HCT116 (cell line): ENCODE data around the gene RSAD1. TPM values are rescaled to one million over a fixed set of nuclear protein-coding genes. Genes with fewer than 3 reads are reported as not detected.
A peak's percentile ranks its signal among the peaks of the same experiment; 100 is the strongest.

Source experiments
- ATAC-seq: fragments of 200-7000 bp; cut with Tn5 transposase; 2 replicates; pipeline ENCODE4 v1.9.1; 2020; ENCODE audit warnings: mild to moderate bottlenecking, moderate library complexity
- BruUV-seq: library from RNA; stranded (reverse); fragments of 400-500 nt; replicated peaks from 2 replicates; lab custom pipeline; 2021; lab: Mats Ljungman, UMichigan
- CTCF ChIA-PET: fragments of 300-600 bp; sonication (Branson Sonifier 250); formaldehyde crosslinking; loops from one replicate; lab custom pipeline; 2021; ENCODE audit warnings: antibody characterized with exemption; lab: Charles Lee
- POLR2A ChIA-PET: fragments of 300-600, 350-600 bp; sonication (Branson Sonifier 250); formaldehyde crosslinking; loops from one replicate; lab custom pipeline; 2021; ENCODE audit warnings: antibody characterized with exemption; lab: Charles Lee
- RAD21 ChIA-PET, 2 experiments: fragments of 300-600 bp; sonication (Branson Sonifier 250); formaldehyde crosslinking; loops; one replicate each; lab custom pipeline; 2023; ENCODE audit warnings: low total read pairs in 2 of 2; ENCODE audit not compliant: uncharacterized antibody in 2 of 2, unreplicated experiment in 2 of 2, low non-redundant PET in 1 of 2; lab: Charles Lee
- DNase-seq: peaks from one replicate; pipeline ENCODE4 v3.0.0-alpha.2; 2010; ENCODE audit warnings: low read depth, low spot score
- H2AFZ ChIP-seq: fragments of 200-600 bp; shearing (Covaris generic), sonication (generic); 2 replicates; pipeline ENCODE4 v1.6.1; 2017; ENCODE audit warnings: low read depth, mixed run types, mixed read lengths, antibody characterized with exemption, low read length; ENCODE audit not compliant: poor library complexity, severe bottlenecking
- H3K27ac ChIP-seq: 2 replicates; pipeline ENCODE4 v1.5.1; 2012; ENCODE audit warnings: low read depth, low read length
- H3K27me3 ChIP-seq: fragments of 200-600 bp; sonication (generic); 2 replicates; pipeline ENCODE4 v1.6.1; 2016; ENCODE audit warnings: mixed run types, low read length, mixed read lengths; ENCODE audit not compliant: insufficient read depth
- H3K36me3 ChIP-seq, 2 experiments: fragments of 200-500 bp in 1 of 2; fragments of 200-600 bp in 1 of 2; sonication (Bioruptor generic) in 1 of 2; sonication (generic) in 1 of 2; 2 replicates each; pipeline versions ENCODE4 v1.5.1 to v1.6.1; 2014 to 2016; ENCODE audit warnings: low read length in 2 of 2, inconsistent platforms in 1 of 2, mixed read lengths in 1 of 2, mixed run types in 1 of 2; ENCODE audit not compliant: insufficient read depth in 2 of 2, control insufficient read depth in 1 of 2
- H3K4me1 ChIP-seq, 2 experiments: fragments of 200-600 bp in 1 of 2; sonication (generic) in 1 of 2; 2 replicates each; pipeline versions ENCODE4 v1.5.1 to v1.6.1; 2012 to 2017; ENCODE audit warnings: low read length in 2 of 2, inconsistent platforms in 1 of 2, mild to moderate bottlenecking in 1 of 2, mixed read lengths in 1 of 2, mixed run types in 1 of 2, moderate library complexity in 1 of 2; ENCODE audit not compliant: insufficient read depth in 2 of 2, control insufficient read depth in 1 of 2
- H3K4me2 ChIP-seq: fragments of 200-600 bp; sonication (generic); 2 replicates; pipeline ENCODE4 v1.6.1; 2017; ENCODE audit warnings: mixed run types, low read length, mixed read lengths
- H3K4me3 ChIP-seq, 2 experiments: fragments of 200-600 bp in 1 of 2; sonication (generic) in 1 of 2; replicated peaks in 1 of 2; 2 replicates each; pipeline ENCODE4 v1.5.1; 2011 to 2016; ENCODE audit warnings: low read length in 2 of 2, control low read depth in 1 of 2, low read depth in 1 of 2, mild to moderate bottlenecking in 1 of 2, mixed read lengths in 1 of 2, mixed run types in 1 of 2
- H3K79me2 ChIP-seq: fragments of 200-600 bp; sonication (generic); 2 replicates; pipeline ENCODE4 v1.6.1; 2017; ENCODE audit warnings: mild to moderate bottlenecking, mixed run types, low read length, moderate library complexity, mixed read lengths; ENCODE audit not compliant: insufficient read depth
- H3K9ac ChIP-seq: fragments of 200-600 bp; sonication (generic); 2 replicates; pipeline ENCODE4 v1.6.1; 2016; ENCODE audit warnings: low read length, mixed read lengths
- H3K9me2 ChIP-seq: fragments of 200-600 bp; sonication (generic), shearing (Covaris generic); 2 replicates; pipeline ENCODE4 v1.6.1; 2017; ENCODE audit warnings: mixed run types, mild to moderate bottlenecking, moderate library complexity; ENCODE audit not compliant: insufficient read depth
- H3K9me3 ChIP-seq, 2 experiments: fragments of 200-500 bp in 1 of 2; fragments of 200-600 bp in 1 of 2; sonication (Bioruptor generic) in 1 of 2; sonication (generic) in 1 of 2; 2 replicates each; pipeline ENCODE4 v1.6.1; 2014 to 2017; ENCODE audit warnings: low read length in 2 of 2, mixed read lengths in 2 of 2, inconsistent platforms in 1 of 2, low read depth in 1 of 2, mild to moderate bottlenecking in 1 of 2, mixed run types in 1 of 2, moderate library complexity in 1 of 2; ENCODE audit not compliant: control insufficient read depth in 1 of 2, insufficient read depth in 1 of 2
- H4K20me1 ChIP-seq: fragments of 200-600 bp; sonication (generic), shearing (Covaris generic); 2 replicates; pipeline ENCODE4 v1.6.1; 2017; ENCODE audit warnings: mixed run types, mild to moderate bottlenecking, moderate library complexity; ENCODE audit not compliant: insufficient read depth
- CBX3 ChIP-seq: IDR thresholded peaks from 2 replicates; pipeline ENCODE4 v1.6.1; 2012; ENCODE audit warnings: low read depth
- CEBPB ChIP-seq: IDR thresholded peaks from 2 replicates; pipeline ENCODE4 v1.6.1; 2012; ENCODE audit warnings: low read depth
- RAD21 ChIP-seq: IDR thresholded peaks from 2 replicates; pipeline ENCODE4 v1.6.1; 2012; ENCODE audit warnings: low read depth, mild to moderate bottlenecking
- SP1 ChIP-seq: IDR thresholded peaks from 2 replicates; pipeline ENCODE4 v1.6.1; 2012; ENCODE audit warnings: low read depth
- ZFX ChIP-seq: fragments of 450-650 bp; IDR thresholded peaks from 2 replicates; pipeline ENCODE4 v1.6.1; 2017
- ZNF274 ChIP-seq: fragments of 200-500 bp; sonication (Bioruptor generic); IDR thresholded peaks from 2 replicates; pipeline ENCODE4 v1.6.1; 2014; ENCODE audit warnings: mild to moderate bottlenecking, low read depth, low read length, inconsistent platforms
- intact Hi-C: fragments of 100-400 bp; cut with micrococcal nuclease; formaldehyde crosslinking; loops from 2 replicates; pipeline ENCODE4 v1.10.0; 2022
- total RNA-seq: library from RNA; stranded (reverse); gene quantifications from one replicate; pipeline ENCODE4 v1.2.1, GENCODE V29; 2021; ENCODE audit not compliant: unreplicated experiment
- TF ChIP-seq, protein P1 (sequence below): IDR thresholded peaks from 2 replicates; pipeline ENCODE4 v1.6.1; 2012
- TF ChIP-seq, protein P2 (sequence below), 3 experiments: fragments of 200-600 bp in 1 of 3; sonication (generic) in 1 of 3; IDR thresholded peaks in 2 of 3; conservative IDR thresholded peaks in 1 of 3; 2 replicates each; pipeline ENCODE4 v1.5.1; 2012 to 2017; ENCODE audit warnings: low read depth in 2 of 3, low read length in 2 of 3, antibody characterized with exemption in 1 of 3, borderline replicate concordance in 1 of 3, control low read depth in 1 of 3, mild to moderate bottlenecking in 1 of 3, mixed read lengths in 1 of 3, mixed run types in 1 of 3, moderate library complexity in 1 of 3; ENCODE audit not compliant: insufficient read depth in 1 of 3

Gene RSAD1
- total RNA-seq, 1 experiment from 2014 or later = 82.7 TPM

- TF ChIP-seq, protein P1, sequence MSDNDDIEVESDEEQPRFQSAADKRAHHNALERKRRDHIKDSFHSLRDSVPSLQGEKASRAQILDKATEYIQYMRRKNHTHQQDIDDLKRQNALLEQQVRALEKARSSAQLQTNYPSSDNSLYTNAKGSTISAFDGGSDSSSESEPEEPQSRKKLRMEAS = no peak
- TF ChIP-seq RAD21 = peak; percentile 68
- TF ChIP-seq SP1 = 0 out of 2 replicates have a peak, but pooled peaks have one; percentile 11
- TF ChIP-seq ZNF274 = no peak
- no peak for TF ChIP-seq CEBPB
- TF ChIP-seq CBX3 = no peak
- TF ChIP-seq ZFX = no peak
- TF ChIP-seq, protein P2, sequence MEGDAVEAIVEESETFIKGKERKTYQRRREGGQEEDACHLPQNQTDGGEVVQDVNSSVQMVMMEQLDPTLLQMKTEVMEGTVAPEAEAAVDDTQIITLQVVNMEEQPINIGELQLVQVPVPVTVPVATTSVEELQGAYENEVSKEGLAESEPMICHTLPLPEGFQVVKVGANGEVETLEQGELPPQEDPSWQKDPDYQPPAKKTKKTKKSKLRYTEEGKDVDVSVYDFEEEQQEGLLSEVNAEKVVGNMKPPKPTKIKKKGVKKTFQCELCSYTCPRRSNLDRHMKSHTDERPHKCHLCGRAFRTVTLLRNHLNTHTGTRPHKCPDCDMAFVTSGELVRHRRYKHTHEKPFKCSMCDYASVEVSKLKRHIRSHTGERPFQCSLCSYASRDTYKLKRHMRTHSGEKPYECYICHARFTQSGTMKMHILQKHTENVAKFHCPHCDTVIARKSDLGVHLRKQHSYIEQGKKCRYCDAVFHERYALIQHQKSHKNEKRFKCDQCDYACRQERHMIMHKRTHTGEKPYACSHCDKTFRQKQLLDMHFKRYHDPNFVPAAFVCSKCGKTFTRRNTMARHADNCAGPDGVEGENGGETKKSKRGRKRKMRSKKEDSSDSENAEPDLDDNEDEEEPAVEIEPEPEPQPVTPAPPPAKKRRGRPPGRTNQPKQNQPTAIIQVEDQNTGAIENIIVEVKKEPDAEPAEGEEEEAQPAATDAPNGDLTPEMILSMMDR (IDR thresholded peaks at IDR 0.05 in 2 of 3, conservative IDR thresholded peaks at IDR 0.05 in 1 of 3; ENCODE audit: borderline replicate concordance in 1 of 3, insufficient read depth in 1 of 3, low read depth in 2 of 3, low read length in 2 of 3) = peak; percentile 54 to 73 (median 72); a peak in 5 of 6 replicates
- Histone ChIP-seq H3K79me2 (no peaks in the 10 kb centered on the region), H3K4me1 (peaks cover 11 to 19% of the 10 kb centered on the region in 2 experiments), H4K20me1 (no peaks in the 10 kb centered on the region), H3K9me2 (no peaks in the 10 kb centered on the region), H3K27ac (no peak overlapping the region), H2AFZ (no peak overlapping the region), H3K9ac (no peak overlapping the region), H3K9me3 (no peaks in the 10 kb centered on the region), H3K4me2 (no peak overlapping the region), H3K36me3 (no peaks in the 10 kb centered on the region), H3K27me3 (no peaks in the 10 kb centered on the region), H3K4me3 (no peak overlapping the region)
- peak; percentile 50 for DNase-seq
- ChIA-PET CTCF (interaction anchor here (0.7 to 2.7 kb wide), 21 partner anchors 8 to 301 kb away, joined by 3 to 12 read pairs (median 4); partner anchors contain the start of genes EPN3 and SPATA20), POLR2A (interaction anchor here (0.6 kb wide), 1 partner anchor 14 kb away, joined by 3 read pairs; no protein-coding TSS in a partner anchor), RAD21 (interaction anchor here in 1 of 2 experiments (1.5 kb wide), 1 partner anchor 301 kb away, joined by 3 read pairs; no protein-coding TSS in a partner anchor)
- ATAC-seq = peak; percentile 31; the same call in 1 of the 2 replicates
- no TSS peak for BruUV-seq
- intact Hi-C loops = no loop called here
Measured at GRCh38 chr17:50501054-50501453, 22.4 kb downstream of the RSAD1 start.
